ENCODE results near the gene COPS6.

- TF ChIP-seq CTCF (IDR thresholded peaks at IDR 0.05) (no peak), POLR2A (IDR thresholded peaks at IDR 0.05) (no peak)
These were observed 16.3 kb upstream of the COPS6 start for GRCh38 chr7:100072462-100072861.
